PC-9 (cell line): ENCODE measurements around the gene C15orf62. TPM values are rescaled to one million over a fixed set of nuclear protein-coding genes. Genes with fewer than 3 reads are reported as not detected.
A peak's percentile ranks its signal among the peaks of the same experiment; 100 is the strongest.

ENCODE experiments used
- BruUV-seq: library from RNA; stranded (reverse); fragments of 400-500 nt; replicated peaks from 2 replicates; lab custom pipeline; 2021; lab: Mats Ljungman, UMichigan
- CTCF ChIA-PET: fragments of 300-600 bp; sonication (Branson Sonifier 250); formaldehyde crosslinking; loops from one replicate; lab custom pipeline; 2022; ENCODE audit warnings: antibody characterized with exemption; lab: Charles Lee
- POLR2A ChIA-PET: fragments of 300-600 bp; sonication (Branson Sonifier 250); formaldehyde crosslinking; loops from one replicate; lab custom pipeline; 2022; ENCODE audit warnings: antibody characterized with exemption; ENCODE audit not compliant: unreplicated experiment; lab: Charles Lee
- DNase-seq, 2 experiments: peaks; one replicate each; pipeline versions ENCODE4 v3.0.0 to v3.0.0-alpha.2; 2015 to 2022; ENCODE audit warnings: mixed read lengths in 1 of 2
- H2AFZ ChIP-seq: fragments of 200-600 bp; sonication (generic); 2 replicates; pipeline ENCODE4 v1.8.1; 2017; ENCODE audit warnings: antibody characterized with exemption
- H3F3A ChIP-seq: fragments of 200-600 bp; sonication (generic); 2 replicates; pipeline ENCODE4 v1.8.1; 2017; ENCODE audit warnings: antibody characterized with exemption, mild to moderate bottlenecking, low read depth; ENCODE audit not compliant: insufficient read depth
- H3K27ac ChIP-seq: fragments of 200-600 bp; sonication (generic); 2 replicates; pipeline ENCODE4 v1.6.1; 2016; ENCODE audit warnings: mixed run types
- H3K27me3 ChIP-seq: fragments of 200-600 bp; sonication (generic); 2 replicates; pipeline ENCODE4 v1.6.1; 2016; ENCODE audit warnings: low read depth, mixed run types; ENCODE audit not compliant: insufficient read depth
- H3K36me3 ChIP-seq: fragments of 200-600 bp; sonication (generic); 2 replicates; pipeline ENCODE4 v1.6.1; 2016; ENCODE audit warnings: low read depth, mixed run types
- H3K4me1 ChIP-seq: fragments of 200-600 bp; sonication (generic); replicated peaks from 2 replicates; pipeline ENCODE4 v1.6.1; 2016; ENCODE audit warnings: mixed run types; ENCODE audit not compliant: insufficient read depth
- H3K4me2 ChIP-seq: fragments of 200-600 bp; sonication (generic); 2 replicates; pipeline ENCODE4 v1.6.1; 2017; ENCODE audit warnings: mixed run types
- H3K4me3 ChIP-seq: fragments of 200-600 bp; sonication (generic); 2 replicates; pipeline ENCODE4 v1.6.1; 2016; ENCODE audit warnings: mixed run types
- H3K79me2 ChIP-seq: fragments of 200-600 bp; sonication (generic); 2 replicates; pipeline ENCODE4 v1.6.1; 2017; ENCODE audit warnings: low read depth, mixed run types
- H3K9me2 ChIP-seq: fragments of 200-600 bp; sonication (generic); 2 replicates; pipeline ENCODE4 v1.8.1; 2017; ENCODE audit warnings: mild to moderate bottlenecking; ENCODE audit not compliant: insufficient read depth
- H3K9me3 ChIP-seq: fragments of 200-600 bp; sonication (generic); 2 replicates; pipeline ENCODE4 v1.8.1; 2016; ENCODE audit warnings: low read depth; ENCODE audit not compliant: insufficient read depth
- H4K20me1 ChIP-seq: fragments of 200-600 bp; sonication (generic); 2 replicates; pipeline ENCODE4 v1.8.1; 2017; ENCODE audit not compliant: insufficient read depth
- CTCF ChIP-seq: fragments of 200-600 bp; sonication (generic); conservative IDR thresholded peaks from 2 replicates; pipeline ENCODE4 v1.6.1; 2017; ENCODE audit warnings: mixed run types, antibody characterized with exemption, mild to moderate bottlenecking, moderate library complexity
- EZH2 ChIP-seq: fragments of 200-600 bp; sonication (generic); IDR thresholded peaks from 2 replicates; pipeline ENCODE4 v1.8.0; 2017; ENCODE audit warnings: antibody characterized with exemption, low read depth
- intact Hi-C: fragments of 100-400 bp; cut with micrococcal nuclease; formaldehyde crosslinking; loops from one replicate; pipeline ENCODE4 v1.10.0; 2022; ENCODE audit not compliant: unreplicated experiment
- total RNA-seq: library from RNA; stranded (reverse); gene quantifications from 2 replicates; pipeline ENCODE4 v1.2.3, GENCODE V29; 2021

C15orf62 gene
- total RNA-seq, 1 experiment from 2014 or later = 0.33 TPM

GRCh38 chr15:40775007-40775406, 5.2 kb downstream of the C15orf62 start:
- CTCF ChIA-PET = no interaction called here
- POLR2A ChIA-PET = no interaction called here
- peaks cover 38% of the 10 kb centered on the region for H3K4me1 ChIP-seq
- no peaks in the 10 kb centered on the region for H3K27me3 ChIP-seq
- intact Hi-C loops = loop anchor here (10.0 kb wide), 1 partner anchor 180 kb away; the partner anchor contains the start of gene KNL1
- no peaks in the 10 kb centered on the region for H3K9me3 ChIP-seq
- no peak overlapping the region for H2AFZ ChIP-seq
- 0 out of 2 replicates have a peak, but pooled peaks cover 4% of the 10 kb centered on the region for H3K36me3 ChIP-seq
- H3K79me2 ChIP-seq = no peaks in the 10 kb centered on the region
- H3K4me2 ChIP-seq = no peak overlapping the region
- no peak overlapping the region for H3K27ac ChIP-seq
- H3K4me3 ChIP-seq = no peak overlapping the region
- H3F3A ChIP-seq = peaks cover 30% of the 10 kb centered on the region
- BruUV-seq = no TSS peak
- H4K20me1 ChIP-seq = no peaks in the 10 kb centered on the region
- TF ChIP-seq EZH2 = no peak
- no peak for TF ChIP-seq CTCF
- no peak for DNase-seq
- no peaks in the 10 kb centered on the region for H3K9me2 ChIP-seq

- peaks cover 21% of the 10 kb centered on the region for H3F3A ChIP-seq
- H3K9me2 ChIP-seq = no peaks in the 10 kb centered on the region
- no peak overlapping the region for H3K4me3 ChIP-seq
- TF ChIP-seq CTCF (no peak), EZH2 (no peak)
- no peaks in the 10 kb centered on the region for H4K20me1 ChIP-seq
- no peaks in the 10 kb centered on the region for H3K9me3 ChIP-seq
- 0 out of 2 replicates have a peak, but pooled peaks cover 4% of the 10 kb centered on the region for H3K36me3 ChIP-seq
- intact Hi-C loops = loop anchor here (2.0 to 10.0 kb wide), 3 partner anchors 21 to 181 kb away; partner anchors contain the start of genes KNL1, RAD51 and RMDN3
- H3K4me2 ChIP-seq = peak overlapping the region; percentile 66
- H2AFZ ChIP-seq = no peak overlapping the region
- no TSS peak for BruUV-seq
- POLR2A ChIA-PET = interaction anchor here (0.6 to 0.9 kb wide), 4 partner anchors 19 to 331 kb away, joined by 3 to 8 read pairs (median 4); no protein-coding TSS in a partner anchor
- no peak for DNase-seq
- no peaks in the 10 kb centered on the region for H3K79me2 ChIP-seq
- CTCF ChIA-PET = interaction anchor here (1.1 to 1.2 kb wide), 2 partner anchors 29 to 83 kb away, joined by 3 to 13 read pairs; no protein-coding TSS in a partner anchor
- peak overlapping the region; percentile 79 for H3K27ac ChIP-seq
- H3K4me1 ChIP-seq = peaks cover 28% of the 10 kb centered on the region
- no peaks in the 10 kb centered on the region for H3K27me3 ChIP-seq
These were observed 6.2 kb downstream of the C15orf62 start for GRCh38 chr15:40775740-40776536.

GRCh38 chr15:40776537-40777141, 6.9 kb downstream of the C15orf62 start:
- Histone ChIP-seq H3K27me3 (no peaks in the 10 kb centered on the region), H3K27ac (peak overlapping the region; percentile 79), H3K9me3 (no peaks in the 10 kb centered on the region), H3K79me2 (no peaks in the 10 kb centered on the region), H3K36me3 (0 out of 2 replicates have a peak, but pooled peaks cover 4% of the 10 kb centered on the region), H3K4me2 (peak overlapping the region; percentile 66), H3K4me1 (peaks cover 21% of the 10 kb centered on the region), H4K20me1 (no peaks in the 10 kb centered on the region), H3K4me3 (no peak overlapping the region), H2AFZ (no peak overlapping the region), H3K9me2 (no peaks in the 10 kb centered on the region), H3F3A (peaks cover 14% of the 10 kb centered on the region; the same call in 1 of the 2 replicates)
- POLR2A ChIA-PET = interaction anchor here (0.6 to 0.9 kb wide), 7 partner anchors 20 to 543 kb away, joined by 3 to 12 read pairs (median 8); no protein-coding TSS in a partner anchor
- no TSS peak for BruUV-seq
- intact Hi-C loops = loop anchor here (2.0 to 10.0 kb wide), 3 partner anchors 22 to 182 kb away; partner anchors contain the start of genes KNL1, RAD51 and RMDN3
- peak; percentile 89 for DNase-seq
- CTCF ChIA-PET = interaction anchor here (0.6 to 1.2 kb wide), 3 partner anchors 30 to 483 kb away, joined by 3 to 13 read pairs (median 5); no protein-coding TSS in a partner anchor
- TF ChIP-seq CTCF (no peak), EZH2 (no peak)
